Head of caudate nucleus (tissue), 42 donors: ENCODE measurements around the gene DNAJC16.

Experiments
- DNase-seq, 42 donors: peaks; one replicate each; pipeline versions ENCODE4 v3.0.0 to v3.0.0-alpha.2; 2020 to 2021; ENCODE audit warnings: mixed read lengths in 7 of 42
- intact Hi-C: fragments of 100-400 bp; cut with DNase I; formaldehyde crosslinking; loops from one replicate; pipeline ENCODE4 v1.15.0; 2022

DNAJC16 gene

DNA sequence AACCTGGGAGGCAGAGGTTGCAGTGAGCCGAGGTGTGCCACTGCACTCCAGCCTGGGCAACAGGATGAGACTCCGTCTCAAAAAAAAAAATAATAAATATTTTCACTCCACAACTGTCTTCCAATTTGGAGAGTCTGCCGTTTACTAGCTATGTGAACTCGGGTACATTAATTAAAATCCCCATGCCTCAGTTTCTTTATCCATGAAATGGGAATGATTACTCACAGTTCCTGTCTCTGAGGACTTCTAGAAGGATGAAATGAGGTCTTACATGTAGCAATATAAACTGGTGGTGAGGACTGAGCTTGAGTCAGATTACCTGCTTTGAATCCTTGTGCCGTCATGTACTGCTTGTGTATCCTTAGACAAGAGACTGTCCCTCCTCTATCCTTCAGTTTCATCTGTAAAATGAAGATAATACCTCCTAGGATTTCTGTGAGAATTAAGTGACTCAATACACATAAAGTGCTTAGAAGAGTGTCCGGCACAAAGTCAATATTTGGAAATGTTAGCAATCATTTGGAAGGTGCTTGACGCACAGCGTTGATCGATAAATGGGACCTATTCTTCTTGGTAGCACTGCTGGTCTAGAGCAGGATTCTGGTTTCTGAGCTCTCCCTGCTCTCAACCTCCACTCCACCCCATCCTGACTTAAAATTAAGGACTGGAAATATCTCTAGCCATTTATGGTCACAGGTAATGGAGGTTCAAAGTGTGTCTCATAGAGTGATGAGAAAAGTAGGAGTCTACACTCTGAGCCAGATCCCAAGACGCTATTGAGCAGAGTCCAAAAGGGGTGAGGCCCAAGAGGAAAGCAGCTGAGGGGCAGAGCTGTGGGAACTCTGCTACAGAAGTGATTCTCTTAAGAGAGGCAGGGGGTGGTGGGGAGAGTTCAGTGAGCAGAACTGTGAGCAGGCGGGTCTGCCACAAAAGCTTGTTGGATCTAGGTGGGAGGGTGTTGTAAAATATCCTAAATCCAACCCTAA lies 79.0 kb downstream of the DNAJC16 start:
- no peak for DNase-seq
- intact Hi-C loops = no loop called here

DNA sequence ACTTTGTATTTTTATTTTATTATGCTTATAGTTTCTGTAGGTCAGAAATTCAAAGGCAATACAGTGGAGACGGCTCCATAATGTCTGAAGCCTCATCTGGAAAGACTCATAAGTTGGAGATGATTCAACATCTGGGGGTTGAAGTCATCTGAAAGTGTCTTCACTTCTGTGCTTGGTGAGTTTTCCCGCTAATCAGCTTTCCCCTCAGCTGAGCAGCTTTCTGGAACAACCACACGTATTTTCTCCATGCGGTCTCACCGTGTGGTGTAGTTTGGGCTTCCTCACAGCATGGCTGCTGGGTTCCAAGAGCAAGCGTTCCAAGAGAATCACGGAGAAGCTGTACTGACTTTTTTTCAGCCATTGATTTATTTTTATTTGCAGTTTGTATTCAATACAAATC lies 83.0 kb downstream of the DNAJC16 start:
- no peak for DNase-seq
- intact Hi-C loops = no loop called here

DNA sequence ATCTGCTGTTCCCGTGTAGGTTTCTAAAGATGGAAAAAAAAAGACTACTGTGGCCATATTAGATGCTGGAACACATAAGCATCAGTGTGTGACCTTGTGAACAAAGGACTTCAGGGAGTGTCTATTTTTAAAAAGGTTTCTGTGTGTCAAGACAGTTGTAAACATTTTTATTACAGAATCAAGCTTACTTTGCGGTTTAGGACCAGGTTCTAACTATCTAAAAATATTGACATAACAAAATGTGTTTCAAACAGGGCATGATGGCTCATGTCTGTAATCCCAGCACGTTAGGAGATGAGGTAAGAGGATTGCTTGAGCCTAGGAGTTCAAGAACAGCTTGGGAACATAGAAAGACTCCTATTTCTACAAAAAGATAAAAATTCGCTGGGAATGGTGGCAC lies 83.5 kb downstream of the DNAJC16 start:
- intact Hi-C loops = no loop called here

DNA sequence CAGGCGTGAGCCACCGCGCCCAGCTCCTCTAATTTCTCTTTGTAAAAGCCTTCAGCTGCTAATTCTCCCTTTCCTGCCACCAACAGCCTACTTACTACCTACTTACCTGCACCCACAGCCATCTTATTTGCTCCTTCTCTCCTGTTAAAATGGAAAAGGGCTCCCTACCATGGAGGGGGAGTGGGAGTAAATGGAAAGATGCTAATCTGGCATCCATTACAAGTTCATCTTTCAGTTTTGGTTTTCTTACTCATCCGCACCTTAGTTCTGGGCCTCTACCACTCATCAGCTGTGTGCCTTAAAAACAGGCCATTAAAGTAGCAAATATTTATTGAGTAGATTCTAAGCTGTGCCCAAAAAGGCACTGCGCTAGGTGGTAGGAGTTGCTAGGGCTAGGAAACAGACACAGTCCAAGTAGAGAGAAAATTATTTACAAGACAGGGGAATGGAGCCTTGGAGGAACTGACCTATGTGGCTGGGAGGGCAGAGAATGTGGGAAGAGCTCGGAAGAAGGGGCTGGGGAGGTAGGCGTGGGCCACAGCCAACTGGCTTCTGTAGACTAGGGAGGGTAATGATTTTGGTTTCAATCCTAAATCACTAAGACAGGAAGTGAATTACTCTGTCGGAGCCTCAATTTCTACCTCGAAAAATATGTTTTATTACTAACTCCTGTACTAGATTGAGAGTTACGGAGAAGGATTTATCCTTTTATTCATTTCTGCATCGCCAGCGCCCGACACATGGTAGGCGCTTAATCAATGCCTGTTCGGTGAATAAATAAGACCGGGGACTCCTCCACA lies 89.9 kb downstream of the DNAJC16 start:
- intact Hi-C loops = loop anchor here (2.0 kb wide), 1 partner anchor 92 kb away; the partner anchor contains the start of gene CASP9
- peak in 6 of 42 donors; percentile 7 to 49 (median 18) for DNase-seq

More for the DNA sequence above, 83.5 kb downstream of the DNAJC16 start:
- no peak for DNase-seq

DNA sequence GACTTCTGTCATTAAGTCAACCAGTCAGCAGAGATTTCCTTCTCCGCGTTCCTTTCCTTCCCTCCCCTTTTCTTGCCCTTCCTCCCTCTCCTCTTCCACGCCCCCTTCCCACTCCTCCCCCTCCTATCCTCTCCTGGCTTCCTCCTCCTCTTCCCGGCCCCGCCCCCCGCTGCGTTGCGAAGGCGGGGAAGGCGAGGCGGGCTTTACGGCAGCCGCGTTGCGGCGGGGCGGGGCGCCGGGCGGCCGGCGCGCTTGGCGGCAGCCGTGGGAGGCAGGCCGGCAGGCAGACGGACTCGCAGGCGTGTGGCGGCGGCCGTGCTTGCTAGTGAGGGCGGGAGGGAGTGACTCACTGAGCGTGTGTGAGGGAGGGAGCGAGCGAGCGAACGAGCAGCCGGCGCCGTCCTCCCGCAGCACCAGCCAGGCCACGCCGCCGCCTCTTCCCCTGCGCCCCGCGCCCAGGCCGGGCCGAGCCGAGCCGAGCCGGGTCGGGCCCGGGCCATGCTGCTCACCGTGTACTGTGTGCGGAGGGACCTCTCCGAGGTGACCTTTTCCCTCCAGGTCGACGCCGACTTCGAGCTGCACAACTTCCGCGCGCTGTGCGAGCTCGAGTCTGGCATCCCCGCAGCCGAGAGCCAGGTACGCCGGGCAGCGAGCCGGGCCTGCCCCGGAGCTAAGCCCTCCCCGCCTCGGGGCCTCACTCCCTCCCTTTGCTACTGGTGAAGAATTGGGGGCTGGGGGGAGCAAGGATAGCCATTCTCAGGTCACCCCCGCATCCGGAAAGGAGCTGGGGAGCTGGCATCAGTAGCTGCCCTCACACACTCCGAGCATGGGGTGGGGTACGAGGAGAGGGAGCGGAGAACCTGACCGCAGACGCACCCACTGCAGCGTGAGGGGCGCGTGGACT lies 90.8 kb downstream of the DNAJC16 start, which contains the start of gene DDI2:
Gene DDI2, plus strand, starts transcription at position 286 of the 904 bp plus-strand sequence. Its CDS starts 213 bp downstream, at position 499.
- intact Hi-C loops = loop anchor here (2.0 kb wide), 1 partner anchor 93 kb away; the partner anchor contains the start of gene CASP9
- DNase-seq = peak; percentile 83 to 98 (median 94)

DNA sequence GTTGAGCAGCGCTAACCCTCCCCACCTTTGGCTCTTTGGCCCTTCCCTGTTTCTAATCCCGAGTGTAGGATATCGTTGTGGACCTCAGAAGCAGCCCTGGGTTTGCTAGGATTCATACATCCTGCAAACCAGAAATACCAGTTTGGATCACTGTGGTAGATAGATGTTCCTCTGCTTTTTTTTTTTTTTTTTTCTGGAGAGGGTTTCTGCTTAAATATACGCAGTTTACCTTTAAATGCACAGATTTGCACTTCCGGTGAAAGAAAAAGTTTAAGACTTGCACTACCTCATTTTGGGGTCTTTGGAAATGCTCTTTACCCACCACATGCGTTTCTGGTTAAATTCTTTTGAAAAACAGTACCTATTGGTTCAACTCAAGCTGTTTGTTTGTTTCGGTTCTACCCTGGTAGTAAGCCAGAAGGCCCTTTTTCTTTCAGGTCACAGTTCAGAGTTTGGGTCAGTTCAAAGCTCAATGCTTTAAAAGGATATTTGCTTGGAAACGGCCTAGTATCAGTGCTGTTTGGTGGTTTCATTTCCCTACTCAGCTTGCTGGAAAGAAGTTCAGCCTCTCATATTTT lies 91.5 kb downstream of the DNAJC16 start:
- intact Hi-C loops = no loop called here
- no peak for DNase-seq

DNA sequence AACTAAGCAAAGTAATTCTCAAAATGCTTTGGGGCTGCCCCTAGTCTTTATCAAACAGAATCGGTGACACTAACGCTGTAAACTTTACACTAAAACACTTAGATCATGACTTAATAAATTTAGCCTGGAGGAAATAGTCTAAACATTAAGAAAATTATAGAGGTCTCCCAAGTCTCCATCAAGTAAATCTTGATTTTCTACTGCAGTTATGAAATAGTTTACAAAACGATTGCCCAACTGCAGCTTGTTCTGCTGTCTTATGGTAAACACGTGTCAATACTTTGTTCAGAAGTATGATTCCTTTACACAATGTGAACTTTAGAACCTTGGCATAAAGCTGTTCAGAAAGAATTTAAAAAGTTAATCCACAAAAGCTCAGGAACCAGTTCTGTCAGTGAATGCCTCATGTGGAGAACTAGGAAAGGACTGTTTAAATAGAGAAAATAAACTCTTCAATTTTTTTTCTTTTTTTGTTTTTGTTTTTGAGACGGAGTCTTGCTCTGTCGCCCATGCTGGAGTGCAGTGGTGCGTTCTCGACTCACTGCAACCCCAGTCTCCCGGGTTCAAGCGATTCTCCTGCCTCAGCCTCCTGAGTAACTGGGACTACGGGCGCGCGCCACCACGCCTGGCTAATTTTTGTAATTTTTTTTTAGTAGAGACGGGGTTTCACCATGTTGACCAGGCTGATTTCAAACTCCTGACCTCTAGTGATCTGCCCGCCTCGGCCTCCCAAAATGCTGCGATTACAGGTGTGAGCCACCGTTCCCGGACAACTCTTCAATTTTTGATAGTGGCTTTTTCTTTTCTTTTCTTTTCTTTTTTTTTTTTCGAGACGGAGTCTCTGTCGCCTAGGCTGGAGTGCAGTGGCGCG lies 92.2 kb downstream of the DNAJC16 start:
- intact Hi-C loops = no loop called here
- no peak for DNase-seq

DNA sequence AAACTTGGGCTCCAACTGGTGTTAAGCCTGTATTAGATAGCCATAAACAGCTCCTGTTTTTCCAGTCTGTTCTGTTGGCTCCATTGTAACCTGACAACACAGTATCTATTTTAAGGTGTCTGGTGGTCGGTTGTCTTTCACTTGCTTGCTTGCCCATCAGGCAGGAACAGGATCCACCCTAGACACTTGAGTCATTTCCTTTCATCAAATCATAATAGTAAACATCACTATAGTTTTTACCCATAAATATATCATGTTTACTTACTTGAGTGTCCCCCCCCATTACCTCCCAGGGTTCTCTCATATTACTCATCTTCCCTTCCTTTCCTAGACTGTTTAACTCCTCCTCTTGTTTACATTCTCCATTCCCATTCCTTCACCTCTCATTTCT lies 93.5 kb downstream of the DNAJC16 start:
- no peak for DNase-seq

DNA sequence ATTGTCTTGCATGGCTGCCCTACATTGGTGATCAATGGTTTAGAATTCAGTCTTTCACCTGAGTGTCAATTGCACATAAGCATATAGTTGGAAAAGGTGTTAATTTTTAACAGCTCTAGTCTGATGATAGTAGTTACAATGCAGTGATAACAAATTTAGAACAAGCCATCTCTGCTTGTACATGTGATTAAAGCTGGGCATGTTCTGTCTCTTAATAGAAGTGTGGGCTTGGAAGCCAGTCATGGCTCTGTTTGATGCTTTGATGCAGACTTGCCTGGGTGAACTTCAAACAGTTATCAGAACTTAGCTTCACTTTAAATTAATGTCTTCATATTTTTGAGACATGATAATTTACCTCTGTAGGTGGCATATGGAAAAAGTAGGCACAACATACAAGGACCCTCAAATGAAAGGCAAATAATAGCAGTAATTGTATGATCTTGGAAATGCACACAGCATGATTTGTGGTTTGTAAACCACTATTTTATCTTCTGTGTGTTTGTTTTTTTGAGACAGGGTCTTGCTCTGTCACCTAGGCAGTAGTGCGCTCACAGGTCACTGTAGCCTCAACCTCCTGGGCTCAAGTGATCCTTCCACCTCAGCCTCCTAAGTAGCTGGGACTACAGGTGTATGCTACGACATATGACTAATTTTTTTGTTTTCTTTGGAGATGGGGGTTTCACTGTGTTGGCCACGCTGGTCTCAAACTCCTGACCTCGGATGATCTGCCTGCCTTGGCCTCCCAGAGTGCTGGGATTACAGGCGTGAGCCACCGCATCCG lies 94.4 kb downstream of the DNAJC16 start:
- intact Hi-C loops = no loop called here
- peak in 4 of 42 donors; percentile 13 to 48 (median 24) for DNase-seq

More for the DNA sequence above, 93.5 kb downstream of the DNAJC16 start:
- intact Hi-C loops = no loop called here

DNA sequence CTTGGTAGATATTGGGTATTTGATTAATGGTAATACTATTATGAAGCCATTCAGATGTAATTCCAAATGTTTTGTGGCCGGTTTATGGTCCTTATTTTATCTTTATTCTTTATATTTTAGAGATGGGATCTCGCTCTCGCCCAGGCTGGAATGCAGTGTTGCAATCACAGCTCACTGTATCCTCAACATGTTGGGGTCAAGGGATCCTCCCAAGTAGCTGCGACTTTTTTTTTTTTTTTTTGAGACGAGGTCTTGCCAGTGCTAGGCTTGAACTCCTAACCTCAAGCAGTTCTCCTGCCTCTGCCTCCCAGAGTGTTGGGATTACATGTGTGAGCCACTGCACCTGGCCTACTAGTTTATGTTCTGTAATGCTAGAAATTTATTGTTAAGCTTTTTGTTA lies 95.3 kb downstream of the DNAJC16 start:
- intact Hi-C loops = no loop called here
- DNase-seq = no peak

DNA sequence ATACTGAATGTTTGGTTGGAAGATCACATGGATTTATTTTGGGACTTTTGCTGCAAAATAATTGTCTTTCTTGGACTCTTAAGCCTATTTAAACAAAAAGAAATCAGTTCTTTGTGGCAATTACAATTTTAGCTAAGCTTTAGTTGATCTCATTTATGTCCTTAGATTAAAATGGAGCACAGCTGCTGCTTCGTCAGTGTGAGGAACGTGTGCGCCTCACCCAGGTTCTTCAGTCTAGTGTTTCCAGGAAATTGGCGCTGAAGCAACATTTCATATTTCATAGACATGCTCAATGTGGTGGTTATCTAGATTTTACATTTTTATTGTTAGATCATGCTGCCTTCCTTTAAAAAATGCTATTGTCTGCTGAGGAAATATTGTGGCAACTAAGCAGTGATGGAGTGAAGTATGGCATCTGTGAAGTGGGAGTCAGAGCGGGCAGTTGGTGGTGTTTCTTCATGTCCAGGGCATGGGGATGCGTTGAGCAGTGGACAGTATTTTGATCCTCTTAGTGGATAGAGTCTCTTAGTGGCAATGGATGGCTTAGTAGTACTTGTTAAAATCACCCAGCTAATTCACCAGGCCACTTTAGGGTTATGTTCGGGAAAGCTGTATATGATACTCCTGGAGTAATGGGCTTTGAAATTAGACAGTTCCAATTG lies 96.2 kb downstream of the DNAJC16 start:
- intact Hi-C loops = no loop called here
- no peak for DNase-seq

DNA sequence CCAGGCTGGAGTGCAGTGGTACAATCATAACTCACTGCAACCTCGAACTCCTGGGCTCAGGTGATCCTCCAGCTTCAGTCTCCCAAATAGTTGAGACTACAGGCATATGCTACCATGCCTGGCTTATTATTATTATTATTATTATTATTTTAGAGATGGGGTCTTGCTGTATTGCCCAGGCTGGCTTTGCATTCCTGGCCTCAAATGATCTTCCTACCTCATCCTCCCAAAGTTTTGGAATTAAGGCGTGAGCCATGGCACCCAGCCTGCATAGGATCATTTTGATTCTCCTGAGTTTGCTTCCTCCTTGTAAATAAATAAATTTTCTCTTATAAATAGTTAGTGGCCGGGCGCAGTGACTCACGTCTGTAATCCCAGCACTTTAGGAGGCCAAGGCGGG lies 96.8 kb downstream of the DNAJC16 start:
- intact Hi-C loops = no loop called here
- DNase-seq = no peak

DNA sequence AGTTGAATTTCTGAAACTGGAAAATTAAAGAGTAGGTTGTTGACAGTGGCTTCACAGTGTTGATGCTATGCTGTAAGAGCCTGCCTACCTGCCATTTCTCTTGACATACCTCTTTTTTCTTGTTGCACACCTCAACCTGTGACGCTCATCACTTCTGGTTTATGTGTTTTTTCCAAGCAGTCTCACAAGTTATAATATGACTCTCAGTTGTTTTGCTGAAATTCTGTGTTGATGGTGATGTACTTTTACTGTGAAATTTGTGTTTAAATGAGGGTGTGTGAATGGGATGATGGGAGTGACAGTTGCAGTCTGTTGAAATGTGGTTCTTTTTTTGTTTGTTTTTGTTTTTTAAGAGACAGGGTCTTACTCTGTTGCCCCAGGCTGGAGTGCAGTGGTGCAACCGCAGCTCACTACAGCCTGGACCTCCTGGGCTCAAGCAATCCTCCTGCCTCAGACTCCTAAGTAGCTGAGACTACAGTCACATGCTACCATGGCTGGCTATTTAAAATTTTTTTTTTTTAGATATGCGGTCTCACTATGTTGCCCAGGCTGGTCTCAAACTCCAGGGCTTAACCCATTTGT lies 97.6 kb downstream of the DNAJC16 start:
- intact Hi-C loops = no loop called here

DNA sequence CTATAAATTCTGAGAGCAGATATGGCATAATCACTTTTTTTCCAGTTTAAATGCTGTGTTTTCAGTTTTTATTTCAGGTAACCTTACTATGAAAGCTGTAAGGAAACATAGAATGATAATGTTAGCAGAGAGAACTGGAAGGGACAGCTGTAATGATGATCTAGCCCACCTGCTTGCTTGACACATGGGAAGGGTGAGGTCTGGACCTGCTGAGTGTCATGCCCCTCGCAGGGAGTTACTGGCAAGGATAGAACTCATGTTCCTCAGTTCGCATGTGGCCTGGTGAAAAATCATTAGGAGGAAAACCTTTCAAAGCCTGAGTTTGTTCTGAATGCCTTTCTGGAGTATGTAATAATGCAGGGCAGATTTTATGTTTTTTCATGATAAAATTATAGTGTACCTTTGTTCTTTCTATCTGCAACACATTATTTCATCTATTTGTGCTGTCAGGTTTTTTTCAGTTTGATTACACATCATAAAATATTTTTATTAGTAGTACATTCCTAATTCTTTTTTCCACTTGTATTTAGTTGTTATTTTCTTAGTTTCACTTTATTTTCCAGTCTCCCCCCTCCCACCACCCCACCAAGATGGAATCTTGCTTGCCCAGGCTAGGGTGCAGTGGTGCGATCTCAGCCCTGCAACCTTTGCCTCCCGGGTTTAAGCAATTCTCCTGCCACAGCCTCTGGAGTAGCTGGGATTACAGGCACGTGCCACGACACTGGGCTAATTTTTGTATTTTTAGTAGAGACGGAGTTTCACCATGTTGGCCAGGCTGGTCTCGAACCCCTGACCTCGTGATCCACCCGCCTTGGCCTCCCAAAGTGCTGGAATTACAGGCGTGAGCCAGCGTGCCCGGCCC lies 98.6 kb downstream of the DNAJC16 start:
- intact Hi-C loops = no loop called here
- no peak for DNase-seq

More for the DNA sequence above, 97.6 kb downstream of the DNAJC16 start:
- no peak for DNase-seq
